ENCODE results near the gene PHLDB2. TPM values are rescaled to one million over a fixed set of nuclear protein-coding genes. Genes with fewer than 3 reads are reported as not detected.

PHLDB2 gene
- 13.2 and 14.1 TPM in 2 replicates for total RNA-seq (2021)
- long read RNA-seq, full-length matches to known transcripts: 6 of 64 reads
- long read RNA-seq, partial matches to known transcripts: 40 of 64 reads
- long read RNA-seq, other reads (novel, unspliced or antisense): 18 of 64 reads

DNA sequence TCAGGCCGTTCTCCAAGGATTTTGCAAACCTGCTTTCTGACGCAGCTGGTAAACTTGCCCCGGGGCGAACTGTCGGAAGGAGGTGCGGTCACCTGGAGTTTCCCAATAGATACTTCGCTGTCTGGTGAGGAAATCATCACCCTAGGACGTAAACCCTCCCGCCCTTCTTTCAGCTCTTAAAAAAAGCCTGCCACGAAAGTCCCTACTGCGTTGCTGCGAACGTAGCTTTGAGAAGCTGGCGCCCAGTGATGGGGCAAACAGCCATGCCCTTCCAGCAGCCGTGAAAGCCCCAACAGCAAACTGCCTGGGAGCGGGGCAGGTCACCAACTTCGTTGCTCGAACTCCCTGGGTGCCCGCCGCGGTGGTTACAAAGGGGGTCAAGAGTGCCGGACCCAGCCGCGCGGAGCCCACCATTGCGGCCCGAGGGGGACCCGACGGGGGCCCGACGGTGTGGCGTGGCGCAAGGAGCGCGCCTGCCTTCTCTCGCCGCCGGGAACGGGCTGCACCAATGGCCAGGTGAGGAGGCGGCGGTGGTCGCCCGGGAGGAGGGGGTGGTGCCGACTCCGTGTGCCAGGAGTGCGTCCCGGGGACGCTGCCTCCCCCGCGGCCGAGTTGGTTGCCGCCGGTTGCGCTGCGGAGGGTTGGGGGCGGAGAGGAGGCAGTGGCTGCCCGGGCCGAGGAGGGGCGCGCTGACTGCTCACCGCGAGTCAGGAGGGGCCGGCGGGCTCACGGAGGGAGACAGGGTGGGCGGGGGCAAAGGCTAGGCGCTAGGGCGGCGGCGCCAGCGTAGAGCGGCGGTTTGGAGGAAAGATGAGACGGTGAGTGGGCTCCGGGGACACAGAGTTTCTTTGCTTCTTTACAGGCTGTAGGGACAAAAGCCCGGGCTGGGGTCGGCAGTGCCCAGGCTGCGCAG is at the start of gene PHLDB2:
TSS of gene PHLDB2 (plus strand) at position 205 of the 913 bp plus-strand sequence. CDS start 24,813 bp downstream, outside the sequence.
- Histone ChIP-seq H3K79me1 (ENCODE audit: insufficient read depth, low read depth, low read length, poor library complexity, severe bottlenecking) (no peaks in the 10 kb centered on the region), H4K91ac (ENCODE audit: insufficient read length, low read depth, low read length) (no peak within 1 kb of the TSS), H3K56ac (ENCODE audit: insufficient read length, low read depth, low read length) (no peak within 1 kb of the TSS), H2BK12ac (ENCODE audit: insufficient read length, low read depth, low read length) (no peak within 1 kb of the TSS), H3K4ac (ENCODE audit: low read depth, low read length) (no peak within 1 kb of the TSS), H2AFZ (ENCODE audit: low read length) (peak within 1 kb of the TSS; percentile 87), H4K5ac (ENCODE audit: insufficient read length, low read depth, low read length) (no peak within 1 kb of the TSS), H3K9ac (ENCODE audit: extremely low read depth, insufficient read length, low read length) (peak within 1 kb of the TSS; percentile 44), H3K23ac (ENCODE audit: insufficient read length, low read depth, low read length) (no peak within 1 kb of the TSS), H3K14ac (ENCODE audit: insufficient read depth, low read length) (peak within 1 kb of the TSS; percentile 96), H2BK15ac (ENCODE audit: low read depth, low read length) (no peak within 1 kb of the TSS), H2AK5ac (ENCODE audit: insufficient read length, low read length) (no peak within 1 kb of the TSS), H3K79me2 (ENCODE audit: insufficient read depth, low read length) (peaks cover 3% of the 10 kb centered on the region; the same call in 1 of the 2 replicates), H3K9me3 (ENCODE audit: control insufficient read depth, low read depth, low read length) (no peaks in the 10 kb centered on the region), H3K27me3 (ENCODE audit: insufficient read depth, low read length) (no peaks in the 10 kb centered on the region; the same call in 1 of the 2 replicates), H2BK20ac (ENCODE audit: low read depth, low read length, poor library complexity, severe bottlenecking) (no peak within 1 kb of the TSS), H3T11ph (ENCODE audit: low read length) (no peak within 1 kb of the TSS), H3K4me1 (ENCODE audit: insufficient read depth, low read length) (peaks cover 10% of the 10 kb centered on the region), H3K4me2 (ENCODE audit: insufficient read depth, insufficient read length, low read length) (peak within 1 kb of the TSS; percentile 87), H4K20me1 (ENCODE audit: control insufficient read depth, insufficient read depth, insufficient read length) (no peaks in the 10 kb centered on the region), H4K8ac (replicated peaks; ENCODE audit: insufficient read length, low read depth, low read length) (no peak within 1 kb of the TSS), H3K18ac (ENCODE audit: insufficient read length, low read depth, low read length) (peak within 1 kb of the TSS; percentile 95), H2BK5ac (ENCODE audit: insufficient read length, low read length) (no peak within 1 kb of the TSS), H2BK120ac (ENCODE audit: low read depth, low read length, poor library complexity, severe bottlenecking) (no peak within 1 kb of the TSS), H3K23me2 (ENCODE audit: insufficient read length, low read depth, low read length, poor library complexity, severe bottlenecking) (peaks cover 15% of the 10 kb centered on the region), H3K27ac (ENCODE audit: insufficient read length, low read depth, low read length) (no peak within 1 kb of the TSS)
- peak; percentile 92 for DNase-seq
- TF ChIP-seq, protein P1, sequence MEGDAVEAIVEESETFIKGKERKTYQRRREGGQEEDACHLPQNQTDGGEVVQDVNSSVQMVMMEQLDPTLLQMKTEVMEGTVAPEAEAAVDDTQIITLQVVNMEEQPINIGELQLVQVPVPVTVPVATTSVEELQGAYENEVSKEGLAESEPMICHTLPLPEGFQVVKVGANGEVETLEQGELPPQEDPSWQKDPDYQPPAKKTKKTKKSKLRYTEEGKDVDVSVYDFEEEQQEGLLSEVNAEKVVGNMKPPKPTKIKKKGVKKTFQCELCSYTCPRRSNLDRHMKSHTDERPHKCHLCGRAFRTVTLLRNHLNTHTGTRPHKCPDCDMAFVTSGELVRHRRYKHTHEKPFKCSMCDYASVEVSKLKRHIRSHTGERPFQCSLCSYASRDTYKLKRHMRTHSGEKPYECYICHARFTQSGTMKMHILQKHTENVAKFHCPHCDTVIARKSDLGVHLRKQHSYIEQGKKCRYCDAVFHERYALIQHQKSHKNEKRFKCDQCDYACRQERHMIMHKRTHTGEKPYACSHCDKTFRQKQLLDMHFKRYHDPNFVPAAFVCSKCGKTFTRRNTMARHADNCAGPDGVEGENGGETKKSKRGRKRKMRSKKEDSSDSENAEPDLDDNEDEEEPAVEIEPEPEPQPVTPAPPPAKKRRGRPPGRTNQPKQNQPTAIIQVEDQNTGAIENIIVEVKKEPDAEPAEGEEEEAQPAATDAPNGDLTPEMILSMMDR (conservative IDR thresholded peaks at IDR 0.05): peak; percentile 21; the same call in 1 of the 3 replicates
- H3K4me3 Mint-ChIP-seq: peak within 1 kb of the TSS; percentile 89 to 99
- H3K27me3 Mint-ChIP-seq (ENCODE audit: low read depth): peaks cover 70% of the 10 kb centered on the region
- WGBS (ENCODE audit: extremely low coverage, insufficient read length, low lambda C conversion rate): no CpG with 5 or more reads among the region's 78 CpGs
- H3K27ac Mint-ChIP-seq: peak within 1 kb of the TSS; percentile 73 to 81 (median 74); a peak in 5 of 7 replicates
- H3K9me3 Mint-ChIP-seq: no peaks in the 10 kb centered on the region
- H3K4me1 Mint-ChIP-seq: peaks cover 45 to 46% of the 10 kb centered on the region in 2 experiments
- no peaks in the 10 kb centered on the region for H3K36me3 Mint-ChIP-seq (ENCODE audit: insufficient read depth in 1 of 3, low read depth in 3 of 3)

All from H9 (cell line).